ENCODE data around the gene QKI. TPM values are rescaled to one million over a fixed set of nuclear protein-coding genes. Genes with fewer than 3 reads are reported as not detected.

QKI gene
- total RNA-seq, 2 donors from 2014 or later = 87.4 to 95.3 TPM

- DNase-seq = no peak
- H3K4me3 Mint-ChIP-seq = peak overlapping the region; percentile 19
- ATAC-seq = no peak
- no peaks in the 10 kb centered on the region for H3K9me3 ChIP-seq (ENCODE audit: control insufficient read depth, low read length, poor library complexity, severe bottlenecking)
- H3K36me3 Mint-ChIP-seq (ENCODE audit: low read depth) = no peaks in the 10 kb centered on the region
- peaks cover 29% of the 10 kb centered on the region for H3K4me1 Mint-ChIP-seq
- H3K27me3 Mint-ChIP-seq = no peaks in the 10 kb centered on the region
- H3K27ac Mint-ChIP-seq = no peak overlapping the region
Observed at GRCh38 chr6:163527291-163527690, 112.8 kb downstream of the QKI start.

GRCh38 chr6:163529605-163530004, 115.1 kb downstream of the QKI start:
- no peaks in the 10 kb centered on the region for H3K27me3 Mint-ChIP-seq
- no peak overlapping the region for H3K4me3 Mint-ChIP-seq
- H3K9me3 ChIP-seq (ENCODE audit: control insufficient read depth, low read length, poor library complexity, severe bottlenecking) = no peaks in the 10 kb centered on the region
- no peaks in the 10 kb centered on the region for H3K36me3 Mint-ChIP-seq (ENCODE audit: low read depth)
- peaks cover 24% of the 10 kb centered on the region for H3K4me1 Mint-ChIP-seq
- no peak for DNase-seq
- no peak overlapping the region for H3K27ac Mint-ChIP-seq
- ATAC-seq = no peak

GRCh38 chr6:163530406-163530805, 115.9 kb downstream of the QKI start:
- Mint-ChIP-seq H3K27ac (no peak overlapping the region), H3K27me3 (no peaks in the 10 kb centered on the region), H3K4me3 (no peak overlapping the region), H3K36me3 (ENCODE audit: low read depth) (no peaks in the 10 kb centered on the region), H3K4me1 (peaks cover 21% of the 10 kb centered on the region)
- DNase-seq (no peak), ATAC-seq (no peak)
- no peaks in the 10 kb centered on the region for H3K9me3 ChIP-seq (ENCODE audit: control insufficient read depth, low read length, poor library complexity, severe bottlenecking)

GRCh38 chr6:163531122-163531521, 116.6 kb downstream of the QKI start:
- ATAC-seq = no peak
- H3K9me3 ChIP-seq (ENCODE audit: control insufficient read depth, low read length, poor library complexity, severe bottlenecking) = no peaks in the 10 kb centered on the region
- Mint-ChIP-seq H3K4me1 (peaks cover 19% of the 10 kb centered on the region), H3K36me3 (ENCODE audit: low read depth) (no peaks in the 10 kb centered on the region), H3K27ac (no peak overlapping the region), H3K4me3 (no peak overlapping the region), H3K27me3 (no peaks in the 10 kb centered on the region)
- DNase-seq = no peak

DNA sequence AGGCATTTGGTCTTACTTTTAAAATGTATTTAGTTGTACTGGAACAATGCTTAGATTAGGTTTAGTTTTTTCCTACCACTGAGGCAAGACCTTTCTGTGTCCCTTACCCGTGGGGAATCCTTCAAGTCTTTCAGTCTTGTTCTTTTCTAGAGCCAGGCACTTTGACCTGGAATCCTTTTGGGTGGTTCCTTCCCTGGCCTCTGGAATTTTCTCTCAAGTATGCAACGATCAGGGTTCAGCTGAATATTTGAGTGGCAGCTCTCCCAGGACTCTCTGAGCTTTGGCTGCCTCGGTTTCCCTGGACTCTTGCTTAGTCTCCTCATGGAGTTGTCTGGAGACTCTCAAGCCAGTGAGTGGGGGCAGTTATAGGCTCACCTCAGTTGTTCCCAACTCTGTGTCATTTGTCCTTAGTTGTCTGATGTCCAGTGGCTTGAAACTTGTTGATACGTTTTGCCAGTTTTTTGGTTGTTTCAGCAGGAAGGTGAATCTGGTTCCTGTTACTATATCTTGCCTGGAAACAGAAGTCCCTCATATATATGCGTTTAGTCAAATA, 118.1 kb downstream of the QKI start:
- no peak overlapping the region for H3K4me3 Mint-ChIP-seq
- DNase-seq (no peak), ATAC-seq (no peak)
- no peaks in the 10 kb centered on the region for H3K9me3 ChIP-seq (ENCODE audit: control insufficient read depth, low read length, poor library complexity, severe bottlenecking)
- H3K4me1 Mint-ChIP-seq = peaks cover 21% of the 10 kb centered on the region
- H3K27me3 Mint-ChIP-seq = no peaks in the 10 kb centered on the region
- peaks cover 2% of the 10 kb centered on the region for H3K36me3 Mint-ChIP-seq (ENCODE audit: low read depth)
- H3K27ac Mint-ChIP-seq = no peak overlapping the region

- no peak for ATAC-seq
- peaks cover 27% of the 10 kb centered on the region for H3K4me1 Mint-ChIP-seq
Observed at GRCh38 chr6:163533443-163533842, 118.9 kb downstream of the QKI start.

DNA sequence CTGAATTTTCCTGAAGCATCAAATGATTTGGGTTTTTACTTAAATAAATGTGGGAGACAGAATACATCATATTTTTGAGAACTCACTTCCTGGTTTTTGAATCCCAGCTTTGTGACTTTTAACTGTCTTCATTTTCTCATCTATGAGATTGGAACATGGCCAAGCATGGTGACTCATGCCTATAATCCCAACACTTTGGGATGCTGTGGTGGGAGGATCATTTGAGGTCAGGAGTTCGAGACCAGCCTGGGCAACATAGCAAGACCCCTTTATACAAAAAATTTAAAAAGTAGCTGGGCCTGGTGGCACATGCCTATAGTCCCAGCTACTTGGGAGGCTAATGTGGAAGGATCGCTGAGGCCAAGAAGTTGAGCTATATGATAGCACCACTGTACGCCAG, 122.3 kb downstream of the QKI start:
- ATAC-seq (no peak), DNase-seq (no peak)
- Mint-ChIP-seq H3K27ac (peak overlapping the region; percentile 29), H3K36me3 (ENCODE audit: low read depth) (peaks cover 11% of the 10 kb centered on the region), H3K27me3 (no peaks in the 10 kb centered on the region), H3K4me1 (peaks cover 22% of the 10 kb centered on the region), H3K4me3 (no peak overlapping the region)
- H3K9me3 ChIP-seq (ENCODE audit: control insufficient read depth, low read length, poor library complexity, severe bottlenecking) = no peaks in the 10 kb centered on the region

More at GRCh38 chr6:163533443-163533842, 118.9 kb downstream of the QKI start:
- DNase-seq = no peak
- Mint-ChIP-seq H3K27ac (no peak overlapping the region), H3K4me3 (no peak overlapping the region), H3K36me3 (ENCODE audit: low read depth) (peaks cover 5% of the 10 kb centered on the region), H3K27me3 (no peaks in the 10 kb centered on the region)
- H3K9me3 ChIP-seq (ENCODE audit: control insufficient read depth, low read length, poor library complexity, severe bottlenecking) = no peaks in the 10 kb centered on the region

- DNase-seq = no peak
- H3K4me3 Mint-ChIP-seq = no peak overlapping the region
- ATAC-seq = no peak
- H3K27ac Mint-ChIP-seq = peak overlapping the region; percentile 67
- no peaks in the 10 kb centered on the region for H3K9me3 ChIP-seq (ENCODE audit: control insufficient read depth, low read length, poor library complexity, severe bottlenecking)
- H3K4me1 Mint-ChIP-seq = peaks cover 24% of the 10 kb centered on the region
- H3K27me3 Mint-ChIP-seq = no peaks in the 10 kb centered on the region
- peaks cover 11% of the 10 kb centered on the region for H3K36me3 Mint-ChIP-seq (ENCODE audit: low read depth)
Observed at GRCh38 chr6:163538331-163538730, 123.8 kb downstream of the QKI start.

GRCh38 chr6:163539101-163539762, 124.7 kb downstream of the QKI start:
- Mint-ChIP-seq H3K36me3 (ENCODE audit: low read depth) (peaks cover 11% of the 10 kb centered on the region), H3K4me3 (no peak overlapping the region), H3K27ac (peak overlapping the region; percentile 67), H3K27me3 (no peaks in the 10 kb centered on the region), H3K4me1 (peaks cover 24% of the 10 kb centered on the region)
- H3K9me3 ChIP-seq (ENCODE audit: control insufficient read depth, low read length, poor library complexity, severe bottlenecking) = no peaks in the 10 kb centered on the region
- ATAC-seq = no peak
- DNase-seq = no peak

DNA sequence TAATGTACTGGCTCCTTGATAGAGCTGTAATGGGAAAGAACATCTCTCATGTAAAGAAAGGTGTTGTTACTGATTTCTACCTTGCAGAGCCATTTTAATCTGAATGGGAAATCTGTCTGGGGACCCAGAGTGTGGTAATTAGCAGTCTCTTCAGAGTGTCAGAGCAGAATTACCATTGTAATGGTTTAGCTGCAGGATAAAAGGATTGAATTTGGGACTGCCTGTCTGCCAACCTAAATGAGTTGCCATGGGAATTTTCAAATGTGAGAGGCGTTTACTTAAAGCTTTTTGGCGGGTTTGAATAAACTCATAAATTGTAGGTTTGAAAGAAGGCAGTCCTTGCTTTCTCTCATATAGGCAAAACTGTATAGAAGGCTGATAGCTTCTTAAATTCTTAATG, 128.8 kb downstream of the QKI start:
- Mint-ChIP-seq H3K27me3 (no peaks in the 10 kb centered on the region), H3K36me3 (ENCODE audit: low read depth) (peaks cover 9% of the 10 kb centered on the region), H3K4me1 (peaks cover 20% of the 10 kb centered on the region), H3K27ac (no peak overlapping the region), H3K4me3 (no peak overlapping the region)
- H3K9me3 ChIP-seq (ENCODE audit: control insufficient read depth, low read length, poor library complexity, severe bottlenecking) = no peaks in the 10 kb centered on the region
- DNase-seq (no peak), ATAC-seq (no peak)

- Mint-ChIP-seq H3K4me1 (peaks cover 21% of the 10 kb centered on the region), H3K36me3 (ENCODE audit: low read depth) (peaks cover 2% of the 10 kb centered on the region), H3K27ac (no peak overlapping the region), H3K27me3 (no peaks in the 10 kb centered on the region), H3K4me3 (no peak overlapping the region)
- DNase-seq = no peak
- ATAC-seq = no peak
- no peaks in the 10 kb centered on the region for H3K9me3 ChIP-seq (ENCODE audit: control insufficient read depth, low read length, poor library complexity, severe bottlenecking)
Observed at GRCh38 chr6:163545370-163545769, 130.9 kb downstream of the QKI start.

- peak overlapping the region; percentile 5 for H3K27ac Mint-ChIP-seq
Observed at GRCh38 chr6:163547287-163547686, 132.8 kb downstream of the QKI start.

DNA sequence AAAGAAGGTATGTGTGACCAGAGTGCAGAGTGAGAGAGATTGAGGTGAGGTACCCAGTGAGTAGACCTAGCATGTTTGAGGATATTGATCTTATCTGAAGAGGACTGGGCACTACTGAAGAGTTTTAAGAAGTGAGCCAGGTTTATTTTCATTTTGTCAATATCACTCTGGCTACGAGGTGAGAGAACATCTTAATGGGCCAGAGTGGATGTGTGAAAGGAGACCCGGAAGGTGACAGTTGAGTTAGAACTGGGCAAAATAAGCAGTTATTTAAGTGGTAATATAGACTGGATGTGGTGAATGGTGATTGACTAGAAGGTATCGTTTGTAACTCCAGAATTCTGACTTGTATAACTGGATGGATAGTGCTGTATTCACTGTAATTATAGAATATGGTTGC, 134.1 kb downstream of the QKI start:
- DNase-seq = no peak
- Mint-ChIP-seq H3K36me3 (ENCODE audit: low read depth) (peaks cover 2% of the 10 kb centered on the region), H3K27ac (peak overlapping the region; percentile 72), H3K4me3 (no peak overlapping the region), H3K4me1 (peaks cover 21% of the 10 kb centered on the region), H3K27me3 (no peaks in the 10 kb centered on the region)
- H3K9me3 ChIP-seq (ENCODE audit: control insufficient read depth, low read length, poor library complexity, severe bottlenecking) = no peaks in the 10 kb centered on the region
- ATAC-seq = no peak

More at GRCh38 chr6:163547287-163547686, 132.8 kb downstream of the QKI start:
- DNase-seq = no peak
- Mint-ChIP-seq H3K27me3 (no peaks in the 10 kb centered on the region), H3K4me1 (peaks cover 20% of the 10 kb centered on the region), H3K36me3 (ENCODE audit: low read depth) (peaks cover 2% of the 10 kb centered on the region), H3K4me3 (no peak overlapping the region)
- no peak for ATAC-seq
- no peaks in the 10 kb centered on the region for H3K9me3 ChIP-seq (ENCODE audit: control insufficient read depth, low read length, poor library complexity, severe bottlenecking)

DNA sequence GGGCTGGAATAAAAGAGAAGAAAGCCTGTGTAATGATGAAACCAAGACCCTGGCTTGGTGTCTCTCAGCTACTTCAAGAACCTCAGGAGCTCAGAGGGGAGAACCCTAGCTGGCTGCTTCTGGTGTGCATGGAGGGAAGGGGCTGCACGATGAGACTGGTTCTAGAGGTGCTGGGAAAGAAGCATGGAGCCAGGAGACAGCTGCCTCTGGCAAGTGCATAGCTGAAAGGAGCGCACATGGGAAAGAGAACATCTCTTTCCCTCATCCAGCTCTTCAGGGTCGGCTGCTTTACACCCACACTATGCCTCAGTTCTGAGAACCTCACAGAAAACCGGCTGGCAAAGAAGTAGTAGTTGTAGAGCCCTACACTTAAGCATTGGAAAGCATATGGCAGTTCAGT, 139.5 kb downstream of the QKI start:
- no peaks in the 10 kb centered on the region for H3K27me3 Mint-ChIP-seq
- H3K4me1 Mint-ChIP-seq = peaks cover 24% of the 10 kb centered on the region
- DNase-seq (no peak), ATAC-seq (no peak)
- H3K36me3 Mint-ChIP-seq (ENCODE audit: low read depth) = no peaks in the 10 kb centered on the region
- no peaks in the 10 kb centered on the region for H3K9me3 ChIP-seq (ENCODE audit: control insufficient read depth, low read length, poor library complexity, severe bottlenecking)
- no peak overlapping the region for H3K4me3 Mint-ChIP-seq
- H3K27ac Mint-ChIP-seq = no peak overlapping the region
